WTC11 (cell line): ENCODE results near the gene CCDC181. TPM values are rescaled to one million over a fixed set of nuclear protein-coding genes. Genes with fewer than 3 reads are reported as not detected.

Experiments used
- ATAC-seq: fragments of 200-7000 bp; cut with Tn5 transposase; 2 replicates; pipeline ENCODE4 v1.10.0; 2021; ENCODE audit warnings: mild to moderate bottlenecking, moderate library complexity
- CTCF ChIA-PET: fragments of 300-600 bp; sonication (Branson Sonifier 250); formaldehyde crosslinking; loops from one replicate; lab custom pipeline; 2021; ENCODE audit warnings: antibody characterized with exemption; lab: Charles Lee
- POLR2A ChIA-PET: fragments of 350-600 bp; sonication (Branson Sonifier 250); formaldehyde crosslinking; loops from one replicate; lab custom pipeline; 2021; ENCODE audit warnings: antibody characterized with exemption; lab: Charles Lee
- DNase-seq: peaks from one replicate; pipeline ENCODE4 v3.0.0; 2021; ENCODE audit warnings: low spot score
- H3K27ac Mint-ChIP-seq: 2 replicates; pipeline ENCODE4 v1.8.0; 2021; ENCODE audit warnings: mixed read lengths
- H3K27me3 Mint-ChIP-seq: 2 replicates; pipeline ENCODE4 v1.8.0; 2021; ENCODE audit warnings: low read depth, mild to moderate bottlenecking, moderate library complexity, mixed read lengths
- H3K36me3 Mint-ChIP-seq: 2 replicates; pipeline ENCODE4 v1.8.0; 2021; ENCODE audit warnings: mixed read lengths
- H3K4me1 Mint-ChIP-seq: 2 replicates; pipeline ENCODE4 v1.8.0; 2022; ENCODE audit warnings: mixed read lengths
- H3K4me3 Mint-ChIP-seq: 2 replicates; pipeline ENCODE4 v1.8.0; 2021; ENCODE audit warnings: mild to moderate bottlenecking, moderate library complexity, mixed read lengths
- H3K9me3 Mint-ChIP-seq: 2 replicates; pipeline ENCODE4 v1.8.0; 2021; ENCODE audit warnings: mixed read lengths
- AR ChIP-seq: fragments of 250-450 bp; sonication (Bioruptor Pico); IDR thresholded peaks from 2 replicates; pipeline ENCODE4 v1.9.0; 2021; ENCODE audit warnings: mild to moderate bottlenecking
- ATF3 ChIP-seq: sonication (generic); formaldehyde crosslinking; conservative IDR thresholded peaks from 2 replicates; pipeline ENCODE4 v1.8.1; 2022; ENCODE audit warnings: mild to moderate bottlenecking, missing genetic modification reagents
- CDX4 ChIP-seq: fragments of 250-450 bp; sonication (Bioruptor Pico); IDR thresholded peaks from 2 replicates; pipeline ENCODE4 v1.9.0; 2021; ENCODE audit warnings: moderate library complexity, mild to moderate bottlenecking, inconsistent platforms, borderline replicate concordance
- CREB1 ChIP-seq: sonication (generic); formaldehyde crosslinking; IDR thresholded peaks from 2 replicates; pipeline ENCODE4 v1.8.0; 2023; ENCODE audit warnings: mild to moderate bottlenecking, missing genetic modification reagents
- CREM ChIP-seq: sonication (generic); formaldehyde crosslinking; IDR thresholded peaks from 2 replicates; pipeline ENCODE4 v1.8.1; 2022; ENCODE audit warnings: mild to moderate bottlenecking, missing genetic modification reagents, moderate library complexity
- E2F5 ChIP-seq: sonication (generic); formaldehyde crosslinking; IDR thresholded peaks from 2 replicates; pipeline ENCODE4 v1.8.1; 2022; ENCODE audit warnings: mild to moderate bottlenecking, moderate library complexity, missing genetic modification reagents
- ELF4 ChIP-seq: sonication (generic); formaldehyde crosslinking; IDR thresholded peaks from 2 replicates; pipeline ENCODE4 v1.8.1; 2022; ENCODE audit warnings: low read depth, mild to moderate bottlenecking, moderate library complexity, missing genetic modification reagents
- EMX1 ChIP-seq: fragments of 250-450 bp; sonication (Bioruptor Pico); IDR thresholded peaks from 2 replicates; pipeline ENCODE4 v1.8.0; 2021; ENCODE audit warnings: mild to moderate bottlenecking
- FOXJ3 ChIP-seq: sonication (generic); formaldehyde crosslinking; IDR thresholded peaks from 2 replicates; pipeline ENCODE4 v1.9.0; 2021; ENCODE audit warnings: missing genetic modification reagents, mild to moderate bottlenecking, borderline replicate concordance
- IRF2 ChIP-seq: sonication (generic); formaldehyde crosslinking; IDR thresholded peaks from 2 replicates; pipeline ENCODE4 v1.8.0; 2022; ENCODE audit warnings: low read depth, missing genetic modification reagents, borderline replicate concordance
- JUN ChIP-seq: sonication (generic); formaldehyde crosslinking; IDR thresholded peaks from 2 replicates; pipeline ENCODE4 v1.8.0; 2023; ENCODE audit warnings: mild to moderate bottlenecking, missing genetic modification reagents
- MXD4 ChIP-seq: fragments of 250-450 bp; sonication (Bioruptor Pico); IDR thresholded peaks from 2 replicates; pipeline ENCODE4 v1.8.0; 2021; ENCODE audit warnings: mild to moderate bottlenecking, moderate library complexity, borderline replicate concordance
- NR3C1 ChIP-seq: sonication (generic); formaldehyde crosslinking; conservative IDR thresholded peaks from 2 replicates; pipeline ENCODE4 v1.8.1; 2023; ENCODE audit warnings: low read depth, mild to moderate bottlenecking, missing genetic modification reagents
- PRRX2 ChIP-seq: fragments of 250-450 bp; sonication (Bioruptor Pico); IDR thresholded peaks from 2 replicates; pipeline ENCODE4 v1.8.0; 2021; ENCODE audit warnings: mild to moderate bottlenecking
- RELA ChIP-seq: sonication (generic); formaldehyde crosslinking; IDR thresholded peaks from 2 replicates; pipeline ENCODE4 v1.8.1; 2022; ENCODE audit warnings: missing genetic modification reagents, mild to moderate bottlenecking, borderline replicate concordance
- RORB ChIP-seq: fragments of 250-450 bp; sonication (Bioruptor Pico); IDR thresholded peaks from 2 replicates; pipeline ENCODE4 v1.9.0; 2021; ENCODE audit warnings: mild to moderate bottlenecking
- SMAD3 ChIP-seq: sonication (generic); formaldehyde crosslinking; IDR thresholded peaks from 2 replicates; pipeline ENCODE4 v1.8.0; 2022; ENCODE audit warnings: missing genetic modification reagents, mild to moderate bottlenecking, borderline replicate concordance
- SP1 ChIP-seq: sonication (generic); formaldehyde crosslinking; conservative IDR thresholded peaks from 2 replicates; pipeline ENCODE4 v1.8.1; 2022; ENCODE audit warnings: missing genetic modification reagents
- TCF7 ChIP-seq: sonication (generic); formaldehyde crosslinking; IDR thresholded peaks from 2 replicates; pipeline ENCODE4 v1.8.0; 2022; ENCODE audit warnings: mild to moderate bottlenecking, low read depth, missing genetic modification reagents, moderate library complexity
- USF2 ChIP-seq: sonication (generic); formaldehyde crosslinking; IDR thresholded peaks from 2 replicates; pipeline ENCODE4 v1.8.1; 2023; ENCODE audit warnings: mild to moderate bottlenecking, missing genetic modification reagents, moderate library complexity
- ZBTB21 ChIP-seq: sonication (generic); formaldehyde crosslinking; IDR thresholded peaks from 2 replicates; pipeline ENCODE4 v1.8.1; 2023; ENCODE audit warnings: mild to moderate bottlenecking, missing genetic modification reagents, borderline replicate concordance
- ZNF219 ChIP-seq: sonication (generic); formaldehyde crosslinking; IDR thresholded peaks from 2 replicates; pipeline ENCODE4 v1.8.0; 2023; ENCODE audit warnings: missing genetic modification reagents, mild to moderate bottlenecking, borderline replicate concordance
- ZNF532 ChIP-seq: fragments of 250-450 bp; sonication (Bioruptor Pico); IDR thresholded peaks from 2 replicates; pipeline ENCODE4 v1.9.0; 2021; ENCODE audit warnings: mild to moderate bottlenecking, borderline replicate concordance
- total RNA-seq: library from RNA; stranded (reverse); gene quantifications from 3 replicates; pipeline ENCODE4 v1.2.3, GENCODE V29; 2021

The CCDC181 gene
- total RNA-seq, 1 experiment from 2014 or later: 1.5 TPM

- peaks cover 9% of the 10 kb centered on the region; the same call in 1 of the 2 replicates for H3K36me3 Mint-ChIP-seq
- no peak for DNase-seq
- peaks cover 3% of the 10 kb centered on the region; the same call in 1 of the 2 replicates for H3K4me1 Mint-ChIP-seq
- H3K27ac Mint-ChIP-seq: no peak overlapping the region
- no peak overlapping the region for H3K4me3 Mint-ChIP-seq
- no peak for TF ChIP-seq FOXJ3 (CRISPR knock-in tag)
- TF ChIP-seq ZBTB21 (CRISPR knock-in tag): no peak
- TF ChIP-seq AR: no peak
- no peak for TF ChIP-seq E2F5
- no peak for TF ChIP-seq IRF2
- no peak for TF ChIP-seq ZNF219 (CRISPR knock-in tag)
- no peak for TF ChIP-seq EMX1
- TF ChIP-seq ZNF532 (CRISPR knock-in tag): no peak
- H3K9me3 Mint-ChIP-seq: no peaks in the 10 kb centered on the region
- ChIA-PET POLR2A (no interaction called here), CTCF (no interaction called here)
- no peaks in the 10 kb centered on the region for H3K27me3 Mint-ChIP-seq
- ATAC-seq: no peak
Observed at GRCh38 chr1:169381162-169381561, 46.1 kb downstream of the CCDC181 start.

- Mint-ChIP-seq H3K9me3 (no peaks in the 10 kb centered on the region), H3K27ac (no peak overlapping the region), H3K4me1 (no peaks in the 10 kb centered on the region; the same call in 1 of the 2 replicates), H3K27me3 (no peaks in the 10 kb centered on the region), H3K36me3 (peaks cover 4% of the 10 kb centered on the region; the same call in 1 of the 2 replicates), H3K4me3 (no peak overlapping the region)
- POLR2A ChIA-PET: no interaction called here
- ATAC-seq (no peak), DNase-seq (no peak)
- CTCF ChIA-PET: no interaction called here
- TF ChIP-seq CDX4 (CRISPR knock-in tag) (no peak), RELA (CRISPR knock-in tag) (no peak), RORB (no peak), ATF3 (CRISPR knock-in tag) (no peak), SP1 (CRISPR knock-in tag) (no peak), TCF7 (CRISPR knock-in tag) (no peak), ELF4 (no peak), JUN (CRISPR knock-in tag) (no peak), CREB1 (CRISPR knock-in tag) (no peak), CREM (CRISPR knock-in tag) (no peak), AR (no peak), SMAD3 (CRISPR knock-in tag) (no peak), MXD4 (CRISPR knock-in tag) (no peak), USF2 (no peak), PRRX2 (CRISPR knock-in tag) (no peak), NR3C1 (CRISPR knock-in tag) (no peak)
Observed at GRCh38 chr1:169371404-169371803, 55.9 kb downstream of the CCDC181 start.
